PC-3 (cell line): ENCODE measurements around the gene CTSG. TPM values are rescaled to one million over a fixed set of nuclear protein-coding genes. Genes with fewer than 3 reads are reported as not detected.

Experiments used
- ATAC-seq: fragments of 200-7000 bp; cut with Tn5 transposase; 2 replicates; pipeline ENCODE4 v1.9.1; 2020; ENCODE audit warnings: mild to moderate bottlenecking, moderate library complexity
- BruUV-seq: library from RNA; stranded (reverse); fragments of 400-500 nt; replicated peaks from 2 replicates; lab custom pipeline; 2021; lab: Mats Ljungman, UMichigan
- CTCF ChIA-PET: fragments of 300-600 bp; sonication (Branson Sonifier 250); formaldehyde crosslinking; loops from one replicate; lab custom pipeline; 2022; ENCODE audit warnings: antibody characterized with exemption; lab: Charles Lee
- POLR2A ChIA-PET: fragments of 300-600 bp; sonication (Branson Sonifier 250); formaldehyde crosslinking; loops from one replicate; lab custom pipeline; 2022; ENCODE audit warnings: antibody characterized with exemption; ENCODE audit not compliant: unreplicated experiment; lab: Charles Lee
- DNase-seq: peaks from one replicate; pipeline ENCODE4 v3.0.0-alpha.2; 2015
- H2AFZ ChIP-seq: fragments of 300-600 bp; sonication (generic); 2 replicates; pipeline ENCODE4 v1.6.0; 2016; ENCODE audit warnings: antibody characterized with exemption, low read length
- H3F3A ChIP-seq: fragments of 300-600 bp; sonication (generic); one replicate; pipeline ENCODE4 v1.6.0; 2017; ENCODE audit warnings: antibody characterized with exemption, low read length, control low read depth, mild to moderate bottlenecking; ENCODE audit not compliant: unreplicated experiment
- H3K27ac ChIP-seq: fragments of 300-600 bp; sonication (generic); 2 replicates; pipeline ENCODE4 v1.5.1; 2016; ENCODE audit warnings: mild to moderate bottlenecking, low read length
- H3K27me3 ChIP-seq: fragments of 300-600 bp; sonication (generic); 2 replicates; pipeline ENCODE4 v1.6.1; 2016; ENCODE audit warnings: low read length, mixed read lengths
- H3K36me3 ChIP-seq: fragments of 300-600 bp; sonication (generic); 2 replicates; pipeline ENCODE4 v1.6.1; 2016; ENCODE audit warnings: low read depth, mixed run types, low read length, mixed read lengths
- H3K4me1 ChIP-seq: fragments of 300-600 bp; sonication (generic); 2 replicates; pipeline ENCODE4 v1.5.1; 2016; ENCODE audit warnings: low read length; ENCODE audit not compliant: insufficient read depth
- H3K4me2 ChIP-seq: fragments of 300-600 bp; sonication (generic); 2 replicates; pipeline ENCODE4 v1.6.0; 2016; ENCODE audit warnings: low read length
- H3K4me3 ChIP-seq: fragments of 300-600 bp; sonication (generic); 2 replicates; pipeline ENCODE4 v1.5.1; 2016; ENCODE audit warnings: mild to moderate bottlenecking, low read length, mixed read lengths
- H3K79me2 ChIP-seq: fragments of 300-600 bp; sonication (generic); 2 replicates; pipeline ENCODE4 v1.6.1; 2017; ENCODE audit warnings: low read length, mixed read lengths
- H3K9ac ChIP-seq: fragments of 300-600 bp; sonication (generic); 2 replicates; pipeline ENCODE4 v1.6.0; 2016; ENCODE audit warnings: mild to moderate bottlenecking, low read length
- H3K9me2 ChIP-seq: fragments of 300-600 bp; sonication (generic); replicated peaks from 2 replicates; pipeline ENCODE4 v1.6.1; 2016; ENCODE audit warnings: mixed run types, low read length, mixed read lengths
- H3K9me3 ChIP-seq: fragments of 300-600 bp; sonication (generic); 2 replicates; pipeline ENCODE4 v1.6.1; 2016; ENCODE audit warnings: low read length, mixed read lengths
- H4K20me1 ChIP-seq: fragments of 300-600 bp; sonication (generic); 2 replicates; pipeline ENCODE4 v1.6.1; 2016; ENCODE audit warnings: low read length, mixed read lengths
- EZH2 ChIP-seq: fragments of 300-600 bp; sonication (generic); IDR thresholded peaks from one replicate; pipeline ENCODE4 v1.6.1; 2017; ENCODE audit warnings: antibody characterized with exemption, mild to moderate bottlenecking, low read length; ENCODE audit not compliant: unreplicated experiment
- EZH2phosphoT487 ChIP-seq: fragments of 300-600 bp; sonication (generic); IDR thresholded peaks from 2 replicates; pipeline ENCODE4 v1.6.1; 2018; ENCODE audit warnings: mild to moderate bottlenecking, antibody characterized with exemption, low read length, borderline replicate concordance
- intact Hi-C: fragments of 100-400 bp; cut with micrococcal nuclease; formaldehyde crosslinking; loops from 2 replicates; pipeline ENCODE4 v1.9.0; 2023
- total RNA-seq: library from RNA; depleted of rRNA; stranded (reverse); fragments of >200 nt; gene quantifications from 2 replicates; pipeline ENCODE4 v1.2.3, GENCODE V29; 2014
- TF ChIP-seq, protein P1 (sequence below): fragments of 300-600 bp; sonication (generic); conservative IDR thresholded peaks from 2 replicates; pipeline ENCODE4 v1.5.1; 2017; ENCODE audit warnings: antibody characterized with exemption, low read depth, mild to moderate bottlenecking, low read length

The CTSG gene
- total RNA-seq, 1 experiment from 2014 or later = not detected

DNA sequence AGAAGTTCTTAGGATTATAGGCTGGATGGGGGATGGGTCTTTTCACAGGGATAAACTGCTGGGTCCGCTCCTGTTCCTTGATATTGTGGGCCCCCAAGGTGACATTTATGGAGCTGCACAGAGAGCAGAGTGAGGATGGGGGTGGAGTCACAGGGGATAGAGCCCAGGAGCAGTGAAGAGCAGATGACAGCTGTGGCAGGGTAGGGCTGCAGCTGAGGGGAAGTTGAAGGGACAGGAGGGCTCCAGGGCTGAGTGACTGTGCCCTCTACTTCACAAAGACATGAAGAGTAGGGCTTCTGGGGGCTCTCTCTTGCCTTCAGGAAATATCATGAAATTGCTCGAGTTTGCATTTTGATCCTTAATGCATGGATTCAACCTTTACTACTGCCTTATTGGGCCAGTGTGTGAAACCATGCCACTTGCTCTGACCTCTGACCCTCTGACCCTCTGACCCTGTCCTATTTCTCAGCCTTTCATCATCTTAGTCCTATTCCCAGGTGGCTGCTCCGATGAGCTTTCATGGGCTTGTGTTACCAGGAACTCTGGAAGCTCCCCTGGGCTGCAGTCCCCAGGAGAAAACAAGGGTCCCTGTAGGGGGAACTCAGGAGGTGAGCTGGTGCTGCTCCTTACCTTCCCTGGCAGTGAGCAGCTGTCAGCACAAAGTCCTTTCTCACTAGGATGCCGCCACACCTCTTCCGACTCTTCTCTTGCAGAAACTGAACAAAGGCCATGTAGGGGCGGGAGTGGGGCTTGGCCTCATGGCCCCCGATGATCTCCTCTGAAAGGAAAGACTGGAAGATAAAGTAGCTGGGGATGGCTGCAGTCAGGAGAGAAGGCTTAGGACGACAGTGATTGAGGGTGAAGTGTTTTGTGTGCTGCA lies 31.8 kb upstream of the CTSG start:
- Histone ChIP-seq H3K9ac (no peak overlapping the region), H3K79me2 (no peaks in the 10 kb centered on the region), H3K4me2 (no peak overlapping the region), H3K9me2 (no peaks in the 10 kb centered on the region), H3F3A (no peaks in the 10 kb centered on the region), H3K4me3 (no peak overlapping the region), H3K4me1 (no peaks in the 10 kb centered on the region), H3K27ac (no peak overlapping the region), H3K36me3 (no peaks in the 10 kb centered on the region), H3K9me3 (no peaks in the 10 kb centered on the region), H3K27me3 (no peaks in the 10 kb centered on the region; the same call in 1 of the 2 replicates), H2AFZ (no peak overlapping the region), H4K20me1 (no peaks in the 10 kb centered on the region)
- CTCF ChIA-PET = no interaction called here
- intact Hi-C loops = no loop called here
- TF ChIP-seq EZH2phosphoT487 (no peak), EZH2 (no peak)
- TF ChIP-seq, protein P1, sequence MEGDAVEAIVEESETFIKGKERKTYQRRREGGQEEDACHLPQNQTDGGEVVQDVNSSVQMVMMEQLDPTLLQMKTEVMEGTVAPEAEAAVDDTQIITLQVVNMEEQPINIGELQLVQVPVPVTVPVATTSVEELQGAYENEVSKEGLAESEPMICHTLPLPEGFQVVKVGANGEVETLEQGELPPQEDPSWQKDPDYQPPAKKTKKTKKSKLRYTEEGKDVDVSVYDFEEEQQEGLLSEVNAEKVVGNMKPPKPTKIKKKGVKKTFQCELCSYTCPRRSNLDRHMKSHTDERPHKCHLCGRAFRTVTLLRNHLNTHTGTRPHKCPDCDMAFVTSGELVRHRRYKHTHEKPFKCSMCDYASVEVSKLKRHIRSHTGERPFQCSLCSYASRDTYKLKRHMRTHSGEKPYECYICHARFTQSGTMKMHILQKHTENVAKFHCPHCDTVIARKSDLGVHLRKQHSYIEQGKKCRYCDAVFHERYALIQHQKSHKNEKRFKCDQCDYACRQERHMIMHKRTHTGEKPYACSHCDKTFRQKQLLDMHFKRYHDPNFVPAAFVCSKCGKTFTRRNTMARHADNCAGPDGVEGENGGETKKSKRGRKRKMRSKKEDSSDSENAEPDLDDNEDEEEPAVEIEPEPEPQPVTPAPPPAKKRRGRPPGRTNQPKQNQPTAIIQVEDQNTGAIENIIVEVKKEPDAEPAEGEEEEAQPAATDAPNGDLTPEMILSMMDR = no peak
- ATAC-seq (no peak), DNase-seq (no peak)
- POLR2A ChIA-PET = no interaction called here
- no TSS peak for BruUV-seq

DNA sequence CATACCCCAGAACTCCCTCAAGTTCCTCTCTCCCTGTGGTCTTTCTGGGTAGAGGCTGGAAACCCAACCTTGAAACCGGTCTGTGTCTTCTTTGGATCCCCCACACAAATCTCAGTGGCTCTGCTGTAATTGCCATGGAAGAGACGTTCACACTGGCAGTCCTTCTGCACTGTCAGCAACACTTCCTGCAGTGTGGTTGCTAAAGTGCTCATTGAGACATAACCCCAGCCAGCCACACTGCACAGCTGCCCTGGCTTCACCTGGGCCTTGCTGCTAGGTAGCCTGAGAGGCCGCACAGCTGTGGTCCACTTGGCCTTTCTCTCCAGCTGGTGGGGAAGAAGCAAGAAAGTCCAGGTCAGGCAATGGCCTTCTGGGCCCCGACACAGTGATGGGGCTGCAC lies 31.0 kb upstream of the CTSG start:
- Histone ChIP-seq H3K27ac (no peak overlapping the region), H3K36me3 (no peaks in the 10 kb centered on the region), H3K4me2 (no peak overlapping the region), H3K79me2 (no peaks in the 10 kb centered on the region), H3K9ac (no peak overlapping the region), H3F3A (no peaks in the 10 kb centered on the region), H3K9me3 (no peaks in the 10 kb centered on the region), H3K4me1 (no peaks in the 10 kb centered on the region), H3K9me2 (no peaks in the 10 kb centered on the region), H2AFZ (no peak overlapping the region), H3K27me3 (no peaks in the 10 kb centered on the region; the same call in 1 of the 2 replicates), H4K20me1 (no peaks in the 10 kb centered on the region), H3K4me3 (no peak overlapping the region)
- ChIA-PET POLR2A (no interaction called here), CTCF (no interaction called here)
- no peak for DNase-seq
- no peak for ATAC-seq
- TF ChIP-seq EZH2phosphoT487 (no peak), EZH2 (no peak)
- TF ChIP-seq, protein P1 = no peak
- intact Hi-C loops = no loop called here
- BruUV-seq = no TSS peak

DNA sequence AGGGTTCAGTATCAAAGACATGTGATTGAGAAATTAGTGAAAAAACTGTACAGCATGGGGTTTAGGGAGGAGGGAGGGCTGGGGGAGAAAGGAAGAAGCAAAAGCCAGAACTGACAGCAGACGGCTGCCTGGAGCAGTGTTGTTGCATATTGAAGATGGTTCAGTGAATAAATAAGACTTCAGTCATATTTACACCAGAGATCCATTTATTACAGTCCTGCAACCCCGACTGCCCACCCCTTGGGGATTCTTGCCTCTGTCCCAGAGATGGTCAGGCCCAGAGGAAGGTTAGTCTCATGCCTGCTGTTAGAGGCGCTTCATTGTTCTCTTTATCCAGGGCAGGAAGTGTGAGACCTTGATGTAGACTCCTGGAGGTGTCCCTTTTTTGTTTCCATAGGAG lies 30.2 kb upstream of the CTSG start:
- Histone ChIP-seq H3K9me3 (no peaks in the 10 kb centered on the region), H3K4me2 (no peak overlapping the region), H3K4me3 (no peak overlapping the region), H3F3A (no peaks in the 10 kb centered on the region), H3K79me2 (no peaks in the 10 kb centered on the region), H3K36me3 (no peaks in the 10 kb centered on the region), H2AFZ (no peak overlapping the region), H3K27me3 (no peaks in the 10 kb centered on the region; the same call in 1 of the 2 replicates), H3K9ac (no peak overlapping the region), H3K27ac (no peak overlapping the region), H3K9me2 (no peaks in the 10 kb centered on the region), H4K20me1 (no peaks in the 10 kb centered on the region), H3K4me1 (no peaks in the 10 kb centered on the region)
- TF ChIP-seq EZH2phosphoT487 (no peak), EZH2 (no peak)
- TF ChIP-seq, protein P1 = no peak
- no peak for DNase-seq
- ChIA-PET POLR2A (no interaction called here), CTCF (no interaction called here)
- no peak for ATAC-seq
- intact Hi-C loops = no loop called here
- no TSS peak for BruUV-seq
